Adipocyte (in vitro differentiated cells): ENCODE data around the gene ARFGEF3.

ENCODE experiments used
- DNase-seq: peaks from one replicate; pipeline ENCODE4 v3.0.0-alpha.2; 2015; ENCODE audit warnings: low read depth
- H3K27me3 ChIP-seq: replicated peaks from 2 replicates; pipeline ENCODE4 v1.7.0; 2013; ENCODE audit warnings: mild to moderate bottlenecking, low read length, moderate library complexity; ENCODE audit not compliant: control insufficient read depth, insufficient read depth
- H3K36me3 ChIP-seq: 2 replicates; pipeline ENCODE4 v1.7.0; 2013; ENCODE audit warnings: low read length, mild to moderate bottlenecking, moderate library complexity; ENCODE audit not compliant: control insufficient read depth, insufficient read depth, severe bottlenecking
- H3K4me1 ChIP-seq: 2 replicates; pipeline ENCODE4 v1.7.0; 2013; ENCODE audit warnings: mild to moderate bottlenecking, low read length, moderate library complexity; ENCODE audit not compliant: control insufficient read depth, insufficient read depth
- H3K4me3 ChIP-seq: 2 replicates; pipeline ENCODE4 v1.7.0; 2013; ENCODE audit warnings: mild to moderate bottlenecking, low read length, moderate library complexity
- H3K9ac ChIP-seq: 2 replicates; pipeline ENCODE4 v1.7.0; 2013; ENCODE audit warnings: mild to moderate bottlenecking, low read length, moderate library complexity
- H3K9me3 ChIP-seq: 2 replicates; pipeline ENCODE4 v1.7.0; 2013; ENCODE audit warnings: mild to moderate bottlenecking, low read length, moderate library complexity; ENCODE audit not compliant: control insufficient read depth

The ARFGEF3 gene

GRCh38 chr6:138162955-138163575 lies 1.3 kb downstream of the ARFGEF3 start:
- H3K4me3 ChIP-seq: no peak overlapping the region
- peaks cover 69% of the 10 kb centered on the region for H3K27me3 ChIP-seq
- no peaks in the 10 kb centered on the region for H3K36me3 ChIP-seq
- peaks cover 5% of the 10 kb centered on the region for H3K9me3 ChIP-seq
- H3K4me1 ChIP-seq: peaks cover 3% of the 10 kb centered on the region
- H3K9ac ChIP-seq: no peak overlapping the region
- DNase-seq: no peak

DNA sequence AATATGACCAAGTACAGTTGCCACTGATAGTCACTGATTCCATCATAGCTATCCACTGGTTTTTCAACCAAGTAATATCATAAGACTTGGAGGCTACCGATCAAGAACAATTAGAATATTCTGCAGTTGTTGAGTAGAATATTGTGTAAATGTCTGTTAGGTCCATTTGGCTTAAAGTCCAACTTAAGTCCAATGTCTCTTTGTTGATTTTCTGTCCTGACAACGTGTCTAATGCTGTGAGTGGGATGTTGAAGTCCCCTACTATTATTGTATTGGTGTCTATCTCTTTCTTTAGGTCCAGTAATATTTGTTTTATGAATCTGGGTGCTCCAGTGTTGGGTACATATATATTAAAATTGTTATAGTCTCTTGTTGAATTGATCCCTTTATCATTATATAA lies 13.9 kb downstream of the ARFGEF3 start:
- DNase-seq: no peak
- Histone ChIP-seq H3K4me1 (peaks cover under 1% of the 10 kb centered on the region), H3K9ac (no peak overlapping the region), H3K4me3 (no peak overlapping the region), H3K9me3 (peaks cover 29% of the 10 kb centered on the region), H3K36me3 (no peaks in the 10 kb centered on the region), H3K27me3 (peaks cover 11% of the 10 kb centered on the region)

GRCh38 chr6:138176652-138177232 lies 15.0 kb downstream of the ARFGEF3 start:
- Histone ChIP-seq H3K36me3 (no peaks in the 10 kb centered on the region), H3K9me3 (peaks cover 29% of the 10 kb centered on the region), H3K27me3 (peaks cover 11% of the 10 kb centered on the region), H3K4me3 (no peak overlapping the region), H3K9ac (no peak overlapping the region), H3K4me1 (no peaks in the 10 kb centered on the region)
- DNase-seq: no peak

DNA sequence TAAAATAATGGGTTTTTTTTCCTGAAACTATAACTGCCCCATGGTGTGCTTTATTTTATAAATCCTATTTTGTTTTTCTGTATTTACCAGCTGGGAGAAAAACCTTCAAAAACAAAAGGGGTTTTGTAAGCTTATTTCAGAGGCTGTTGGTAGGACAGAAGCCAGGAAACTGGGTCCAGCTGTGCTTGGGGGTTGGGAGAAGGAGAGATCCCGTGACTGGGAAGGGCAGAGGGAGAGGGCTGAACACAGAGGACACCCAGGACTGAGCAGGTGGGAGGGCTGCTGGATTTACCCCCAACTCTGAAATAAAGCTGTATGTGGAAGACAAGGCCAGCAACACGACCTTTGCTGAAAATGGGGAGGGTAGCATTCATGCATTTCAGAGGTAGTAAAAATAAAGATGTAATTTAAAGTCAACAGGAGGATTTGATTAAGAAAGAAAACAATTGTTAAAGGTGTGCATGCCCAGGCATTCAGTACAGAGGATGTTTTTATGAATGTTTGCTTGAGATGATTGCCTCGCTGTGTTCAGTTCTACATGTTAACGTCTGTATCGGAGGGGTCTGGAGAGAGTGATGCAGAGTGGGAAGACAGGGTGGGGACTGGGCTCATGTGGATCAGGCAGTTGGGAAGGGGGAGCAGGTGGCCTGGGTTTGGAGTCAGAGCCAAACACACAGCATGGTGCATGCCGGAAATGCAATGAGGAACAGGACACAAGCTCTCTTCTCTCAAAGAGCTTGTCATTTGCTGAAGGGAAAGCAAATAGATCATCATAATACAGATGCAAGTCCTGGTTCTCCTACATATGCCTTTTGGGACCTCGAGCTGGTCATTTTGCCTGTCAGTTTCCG lies 21.4 kb downstream of the ARFGEF3 start:
- Histone ChIP-seq H3K36me3 (no peaks in the 10 kb centered on the region), H3K27me3 (peaks cover 17% of the 10 kb centered on the region), H3K4me3 (no peak overlapping the region), H3K9ac (no peak overlapping the region), H3K4me1 (no peaks in the 10 kb centered on the region), H3K9me3 (peaks cover 4% of the 10 kb centered on the region)
- no peak for DNase-seq

- Histone ChIP-seq H3K36me3 (no peaks in the 10 kb centered on the region), H3K4me3 (no peak overlapping the region)
- DNase-seq: no peak
These were observed 22.0 kb downstream of the ARFGEF3 start for GRCh38 chr6:138183790-138184134.

DNA sequence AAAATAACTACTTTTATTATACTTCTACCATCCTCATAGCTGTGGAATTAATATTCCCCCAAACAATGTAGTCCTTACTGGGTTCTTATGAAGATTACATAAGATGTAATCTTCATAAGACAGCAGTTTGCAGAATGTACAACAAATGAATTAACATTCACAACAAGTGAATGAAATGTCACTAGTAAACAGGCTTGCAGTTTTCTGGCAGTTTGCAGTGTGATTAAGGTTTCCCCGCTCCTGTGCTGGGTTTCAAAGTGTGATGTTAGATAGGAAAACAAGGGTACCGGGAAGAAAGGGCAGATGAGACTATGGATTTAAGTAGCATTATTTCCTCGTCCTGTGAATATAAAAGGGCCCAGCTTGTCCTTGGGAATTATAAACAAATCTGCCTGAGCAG lies 22.5 kb downstream of the ARFGEF3 start:
- peaks cover 28% of the 10 kb centered on the region for H3K27me3 ChIP-seq
- no peaks in the 10 kb centered on the region for H3K36me3 ChIP-seq
- no peaks in the 10 kb centered on the region for H3K9me3 ChIP-seq
- DNase-seq: no peak
- H3K4me1 ChIP-seq: no peaks in the 10 kb centered on the region
- no peak overlapping the region for H3K9ac ChIP-seq
- no peak overlapping the region for H3K4me3 ChIP-seq

More at GRCh38 chr6:138183790-138184134, 22.0 kb downstream of the ARFGEF3 start:
- H3K27me3 ChIP-seq: peaks cover 23% of the 10 kb centered on the region
- H3K4me1 ChIP-seq: no peaks in the 10 kb centered on the region
- H3K9me3 ChIP-seq: no peaks in the 10 kb centered on the region
- H3K9ac ChIP-seq: no peak overlapping the region

DNA sequence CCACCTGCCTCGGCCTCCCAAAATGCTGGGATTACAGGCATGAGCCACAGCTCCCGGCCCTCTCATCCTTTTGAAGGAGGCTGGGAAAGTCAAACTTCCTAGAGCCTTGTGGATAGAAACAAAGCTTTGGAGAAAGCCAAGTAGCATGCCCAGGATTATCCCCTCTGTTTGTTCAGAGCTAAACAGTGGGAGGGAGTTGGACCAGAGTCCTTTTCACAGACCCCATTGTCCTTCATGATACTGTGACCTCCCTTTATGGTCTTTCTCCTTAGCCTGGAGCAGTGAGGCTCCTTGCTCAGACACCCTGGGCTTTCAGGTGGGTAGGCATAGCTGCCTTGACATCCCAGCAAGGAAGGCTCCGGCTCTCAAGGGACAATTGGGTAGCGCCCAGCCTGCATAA lies 25.4 kb downstream of the ARFGEF3 start:
- no peaks in the 10 kb centered on the region for H3K36me3 ChIP-seq
- DNase-seq: no peak
- no peaks in the 10 kb centered on the region for H3K9me3 ChIP-seq
- H3K27me3 ChIP-seq: peaks cover 29% of the 10 kb centered on the region
- H3K4me1 ChIP-seq: no peaks in the 10 kb centered on the region
- H3K4me3 ChIP-seq: no peak overlapping the region
- H3K9ac ChIP-seq: no peak overlapping the region

DNA sequence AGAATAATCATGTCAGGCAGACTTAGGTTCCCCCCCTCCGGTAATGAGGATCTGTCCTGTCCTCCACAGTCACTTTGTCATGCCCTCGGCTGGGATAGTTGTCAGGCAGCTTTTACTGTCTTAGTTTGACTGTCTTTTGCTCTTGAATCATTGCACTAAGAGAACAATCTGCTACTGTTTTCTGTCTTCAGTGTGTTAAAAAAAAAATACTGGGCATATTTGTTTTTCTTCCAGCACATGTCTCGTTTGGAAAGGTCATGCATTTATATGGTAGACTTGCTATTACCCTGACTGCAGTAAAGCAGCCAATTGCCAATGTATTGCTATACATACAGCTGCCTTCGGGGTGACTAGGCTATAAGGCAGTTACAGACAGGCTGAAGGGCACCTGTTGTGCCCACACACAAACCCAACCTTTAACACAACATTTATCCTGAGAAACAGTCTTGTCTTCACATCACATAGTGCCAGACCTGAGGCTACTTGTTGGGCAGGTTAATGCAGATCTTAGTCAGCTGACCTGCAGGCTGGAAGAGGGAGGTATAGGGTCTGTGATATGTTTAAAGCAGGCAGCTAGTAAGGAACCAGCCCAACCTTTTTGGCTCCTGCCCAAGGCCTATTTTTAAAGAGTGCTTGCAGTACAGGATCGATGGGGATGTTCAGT lies 26.7 kb downstream of the ARFGEF3 start:
- no peaks in the 10 kb centered on the region for H3K9me3 ChIP-seq
- no peaks in the 10 kb centered on the region for H3K4me1 ChIP-seq
- no peaks in the 10 kb centered on the region for H3K36me3 ChIP-seq
- no peak for DNase-seq
- H3K9ac ChIP-seq: no peak overlapping the region
- H3K4me3 ChIP-seq: no peak overlapping the region
- H3K27me3 ChIP-seq: peaks cover 29% of the 10 kb centered on the region

DNA sequence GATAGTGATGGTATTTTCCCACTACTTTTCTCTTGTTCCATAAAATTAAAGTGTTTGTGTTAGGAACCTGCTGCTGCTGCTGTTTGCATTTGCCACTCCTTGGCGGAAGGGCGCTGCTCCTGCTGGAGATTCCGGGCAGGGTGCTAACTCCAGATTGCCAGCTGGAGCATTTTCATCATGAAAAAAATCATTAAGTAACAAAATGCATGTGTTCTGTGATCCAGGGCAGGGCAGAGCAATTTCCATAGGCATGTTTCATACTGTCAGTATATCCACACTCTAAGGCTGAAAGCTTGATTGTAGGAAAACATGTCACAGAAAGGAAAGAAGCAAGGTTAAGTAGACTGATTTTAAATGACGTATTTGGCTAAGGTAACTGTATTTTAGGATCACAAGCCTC lies 32.5 kb downstream of the ARFGEF3 start:
- H3K36me3 ChIP-seq: no peaks in the 10 kb centered on the region
- no peaks in the 10 kb centered on the region for H3K9me3 ChIP-seq
- peaks cover 13% of the 10 kb centered on the region for H3K27me3 ChIP-seq
- H3K4me3 ChIP-seq: no peak overlapping the region
- DNase-seq: no peak
- no peaks in the 10 kb centered on the region for H3K4me1 ChIP-seq
- H3K9ac ChIP-seq: no peak overlapping the region

GRCh38 chr6:138196122-138196738 lies 34.5 kb downstream of the ARFGEF3 start:
- Histone ChIP-seq H3K9me3 (no peaks in the 10 kb centered on the region), H3K9ac (no peak overlapping the region), H3K4me1 (no peaks in the 10 kb centered on the region), H3K27me3 (peaks cover 4% of the 10 kb centered on the region), H3K36me3 (no peaks in the 10 kb centered on the region), H3K4me3 (no peak overlapping the region)
- no peak for DNase-seq

DNA sequence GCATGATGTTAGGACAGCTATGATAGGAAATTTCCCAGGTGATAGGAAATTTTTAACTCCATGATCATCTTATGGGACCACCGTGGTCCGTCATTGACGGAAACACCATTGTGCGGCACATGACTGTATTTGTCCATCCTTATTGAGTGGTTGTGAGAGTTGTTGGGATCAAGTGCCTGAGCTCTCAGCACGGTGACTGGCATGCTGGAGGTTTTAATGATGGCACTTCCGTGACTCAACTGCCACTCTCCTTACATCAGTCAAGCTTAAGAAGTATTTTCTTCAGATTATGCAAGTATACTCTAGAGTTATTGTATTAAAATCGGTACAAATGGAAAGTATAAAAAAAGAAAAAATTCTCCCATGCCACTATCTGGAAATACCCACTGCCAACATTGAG lies 35.8 kb downstream of the ARFGEF3 start:
- Histone ChIP-seq H3K27me3 (peaks cover 4% of the 10 kb centered on the region), H3K4me3 (no peak overlapping the region), H3K9ac (no peak overlapping the region), H3K9me3 (no peaks in the 10 kb centered on the region), H3K36me3 (no peaks in the 10 kb centered on the region), H3K4me1 (no peaks in the 10 kb centered on the region)
- DNase-seq: no peak
